Measurements from ENCODE around the gene PBX3.
"Not testable (repeated sequence)": the region's sequence is repeated elsewhere in the genome, so short reads cannot be mapped to it uniquely, and the experiment has no call there.

The PBX3 gene

DNA sequence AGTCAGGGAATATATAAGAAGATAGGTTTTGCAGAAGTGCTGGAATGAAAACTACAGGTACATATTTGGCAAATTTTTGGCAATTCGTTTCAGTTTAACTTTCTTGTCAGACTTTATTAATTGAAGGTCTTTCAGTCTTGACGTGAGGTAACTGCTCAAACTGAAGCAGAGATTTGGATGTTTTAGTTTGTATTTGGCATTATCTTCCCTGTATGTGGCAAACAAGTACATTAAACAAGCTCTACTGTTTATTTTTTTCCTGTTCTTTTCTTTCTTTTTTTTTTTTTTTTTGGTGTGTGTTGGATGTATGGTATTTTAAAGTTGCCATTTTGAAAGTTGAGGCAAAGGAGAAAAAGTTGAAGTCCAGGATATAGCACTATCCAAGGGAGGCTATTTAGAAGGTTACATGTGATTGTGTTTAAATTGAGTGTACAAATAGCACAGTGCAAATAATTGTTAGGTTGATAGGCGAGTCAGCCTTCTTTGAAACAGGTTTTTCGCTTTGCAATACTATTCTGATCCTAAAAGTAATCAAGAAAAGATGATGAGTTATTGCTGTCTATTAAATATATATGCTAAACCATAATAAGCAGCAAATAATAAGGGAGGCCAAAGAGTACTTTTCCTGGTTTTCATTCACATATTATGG lies 2.2 kb downstream of the PBX3 start:
- no peak for DNase-seq

DNA sequence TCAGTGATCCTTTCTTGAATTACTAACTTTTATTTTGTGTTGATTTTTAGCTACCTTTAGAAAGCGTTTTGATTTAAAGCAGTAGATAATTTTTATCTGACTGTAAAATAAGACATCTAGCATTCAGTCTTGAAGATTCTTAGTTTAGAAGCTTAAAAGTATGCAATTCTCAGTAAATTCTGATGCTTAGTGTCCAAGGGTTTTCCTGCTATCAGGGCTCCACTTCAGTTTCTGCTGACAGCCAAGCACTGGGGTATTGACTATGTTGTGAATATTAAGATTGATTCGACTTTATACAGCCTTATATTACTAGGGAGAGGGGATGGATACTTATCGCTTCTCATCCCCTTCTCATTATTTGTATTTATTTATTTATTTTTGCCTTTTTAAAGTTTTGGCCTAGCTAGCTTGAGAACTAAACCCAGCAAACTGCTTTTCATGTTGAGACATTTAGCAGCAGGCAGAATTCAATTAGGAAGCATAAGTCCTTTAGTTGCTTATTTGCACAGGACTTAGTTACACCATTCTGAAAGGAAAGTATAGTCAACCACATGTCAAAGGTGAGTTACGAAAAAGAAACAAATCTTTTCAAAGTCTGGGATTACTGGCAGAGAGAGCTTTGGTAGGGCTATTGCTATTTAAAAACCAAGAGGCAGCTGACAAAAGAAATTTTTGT lies 2.9 kb downstream of the PBX3 start:
- DNase-seq: no peak

DNA sequence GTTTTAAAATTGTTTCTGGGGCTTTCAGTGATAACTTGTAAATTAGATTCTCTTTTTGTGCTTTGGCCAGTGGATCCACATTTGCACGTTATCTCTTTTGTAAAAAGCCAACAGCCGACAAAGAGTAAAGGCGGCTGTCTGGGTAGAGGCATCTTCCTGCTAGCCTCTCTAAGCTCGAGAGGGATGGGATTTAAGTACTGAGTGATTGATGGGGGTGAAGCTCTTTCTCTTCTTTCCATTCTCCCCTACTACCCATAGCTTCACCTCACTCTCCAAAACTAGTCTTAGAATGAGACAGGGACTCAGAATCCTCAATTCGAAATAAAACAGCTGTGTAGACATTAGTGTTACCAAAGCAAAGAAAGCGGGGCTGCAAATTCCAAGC lies 3.4 kb downstream of the PBX3 start:
- DNase-seq: no peak

DNA sequence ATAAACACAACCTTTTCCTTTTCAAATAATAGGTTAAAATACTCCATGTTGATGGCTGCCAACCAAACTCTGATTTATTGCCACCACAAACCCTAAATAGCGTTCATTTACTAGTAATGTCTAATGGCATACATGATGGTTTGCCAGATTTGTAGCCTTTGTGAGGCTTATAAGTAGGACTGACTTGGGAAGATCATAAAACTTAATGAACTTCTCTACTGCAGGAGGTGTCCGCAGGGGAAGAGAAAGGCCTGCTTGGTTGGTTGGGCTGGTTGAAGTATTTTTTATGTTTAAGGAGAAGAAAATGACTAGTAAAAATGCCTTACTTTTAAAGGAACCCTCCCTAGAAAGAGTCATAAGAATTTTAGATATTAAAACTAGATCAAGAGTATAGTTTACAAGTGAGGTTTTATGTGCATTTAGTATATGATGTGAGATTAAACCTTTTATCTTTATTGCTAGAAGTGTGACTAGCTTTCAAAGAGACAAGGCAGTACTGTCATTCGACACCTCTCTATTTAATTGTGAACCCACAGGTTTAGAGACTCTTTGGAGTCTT lies 5.0 kb downstream of the PBX3 start:
- DNase-seq: no peak

DNA sequence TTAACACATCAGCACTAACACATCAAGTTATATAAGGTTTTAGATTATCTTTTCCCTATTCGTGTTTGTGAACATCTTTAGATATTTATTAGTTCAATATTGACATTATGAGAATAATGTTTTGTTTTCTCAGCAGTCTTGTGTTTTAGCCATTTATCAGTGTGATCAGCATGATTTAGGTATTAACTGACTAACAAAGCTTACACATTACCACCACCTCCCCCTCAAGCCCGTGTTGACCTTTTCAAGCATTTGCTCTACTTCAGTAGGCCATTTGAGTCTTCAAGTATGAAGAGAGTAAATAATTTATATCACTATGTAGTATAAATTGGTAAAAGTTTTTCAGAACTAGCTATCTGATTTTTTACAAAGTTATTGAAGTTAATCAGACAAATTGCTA lies 6.9 kb downstream of the PBX3 start:
- no peak for DNase-seq

DNA sequence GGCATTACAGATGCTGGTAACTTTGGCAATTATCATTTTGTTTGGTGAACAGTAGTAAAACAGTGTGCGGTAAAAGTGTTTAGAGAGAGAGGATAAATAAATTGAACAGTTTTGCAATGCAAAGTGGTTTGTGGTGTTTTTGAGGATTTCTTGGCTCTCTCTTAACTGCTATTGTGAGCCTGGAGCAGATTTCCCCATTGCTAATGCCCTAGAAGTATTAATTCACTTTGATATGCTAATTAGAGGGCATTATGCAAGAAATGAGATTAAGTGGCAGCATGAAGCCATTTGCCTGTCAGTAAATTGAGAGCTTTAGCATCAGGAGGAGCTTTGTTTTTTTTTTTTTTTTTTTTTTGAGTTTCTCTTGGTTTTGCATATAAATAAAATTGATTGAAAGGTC lies 8.2 kb downstream of the PBX3 start:
- DNase-seq: no peak

DNA sequence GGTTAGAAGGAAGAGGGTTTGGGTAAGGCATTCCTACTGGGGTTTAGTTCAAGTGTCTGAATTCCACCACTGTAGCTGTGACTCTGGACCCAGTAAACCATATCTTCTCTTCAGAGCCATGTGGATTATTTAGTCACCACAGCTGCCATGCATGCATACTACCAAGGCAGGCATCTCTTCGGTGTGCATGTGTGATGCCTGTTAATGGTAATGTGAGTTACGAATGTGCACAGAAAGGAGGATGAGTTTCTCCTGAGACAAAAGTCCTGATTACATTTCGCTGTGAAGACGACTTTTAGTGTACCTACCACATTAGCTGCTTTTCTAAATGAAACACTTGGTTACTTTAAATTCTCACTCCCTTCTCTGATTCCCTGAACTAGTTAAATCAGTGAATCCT lies 9.3 kb downstream of the PBX3 start:
- DNase-seq: no peak

DNA sequence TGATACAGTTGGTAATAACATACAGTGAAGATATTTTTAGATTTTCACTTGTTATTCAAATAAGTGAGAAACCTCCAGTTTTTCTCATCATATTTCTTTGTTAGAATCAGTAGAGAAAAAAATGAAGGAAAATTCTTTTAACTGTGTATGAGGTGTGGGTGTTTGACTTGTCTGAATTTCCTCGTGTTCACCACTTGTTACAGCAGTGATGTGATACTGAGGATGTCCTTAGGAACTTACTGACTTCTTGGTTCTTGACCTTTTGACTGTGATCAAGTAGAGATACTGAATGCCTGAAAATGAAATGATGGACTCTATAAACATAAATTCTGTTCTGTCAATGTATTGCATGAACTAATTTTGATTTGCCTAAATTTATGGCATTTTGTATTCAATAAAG lies 10.7 kb downstream of the PBX3 start:
- no peak for DNase-seq

DNA sequence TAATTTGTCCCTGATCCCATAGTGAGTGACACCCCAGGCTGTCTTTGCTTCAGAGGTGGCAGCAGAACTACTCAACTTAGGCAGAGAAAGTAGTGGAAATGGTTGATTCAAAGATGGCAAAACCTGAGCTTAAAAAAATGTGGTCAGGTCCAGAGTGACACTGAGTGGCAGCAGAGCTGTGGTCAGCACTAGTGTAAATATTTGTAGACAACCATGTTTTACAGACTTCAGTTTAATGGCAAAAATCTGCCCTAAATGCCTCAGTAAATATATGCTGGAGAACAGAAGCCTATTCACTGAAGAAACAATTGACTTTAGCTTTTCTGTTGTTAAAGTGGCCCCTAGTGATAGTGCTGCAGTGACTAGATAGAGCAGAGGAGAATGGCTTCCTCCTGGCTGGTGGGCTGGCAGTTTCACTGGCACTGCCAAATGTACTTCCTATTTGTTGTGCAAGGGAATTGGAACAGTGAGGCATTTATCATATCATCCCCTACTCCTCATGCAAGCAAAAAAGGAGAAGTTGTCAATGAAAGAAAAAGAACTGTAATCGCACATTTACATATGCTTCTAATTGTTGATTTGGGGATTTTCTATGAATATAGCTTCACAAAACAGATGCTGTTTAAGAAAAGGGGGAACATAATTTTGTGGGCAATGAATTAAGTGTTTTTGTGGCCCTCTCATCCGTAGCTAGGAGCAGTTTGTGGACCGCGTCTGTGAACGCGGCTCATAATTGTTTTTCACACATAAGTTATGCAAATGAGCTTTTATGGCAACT lies 12.0 kb downstream of the PBX3 start:
- DNase-seq: no peak

DNA sequence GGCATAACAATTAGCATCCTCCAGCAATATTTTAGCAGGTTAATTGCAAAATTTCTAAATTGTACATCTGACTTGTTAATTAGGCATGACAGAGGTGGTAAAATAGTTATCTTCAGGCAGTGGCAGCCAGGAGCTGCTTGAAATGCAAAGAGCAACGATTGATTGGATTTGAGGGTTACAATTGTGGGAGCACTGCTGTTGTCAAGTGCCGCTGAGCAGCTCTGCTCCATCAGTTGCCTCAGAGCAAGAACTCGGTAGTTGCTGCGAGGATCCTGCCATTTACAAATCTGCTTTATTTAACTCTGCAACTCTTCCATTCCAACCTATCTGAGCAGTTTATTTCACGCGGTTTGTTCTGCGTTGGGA lies 12.6 kb downstream of the PBX3 start:
- DNase-seq: no peak

DNA sequence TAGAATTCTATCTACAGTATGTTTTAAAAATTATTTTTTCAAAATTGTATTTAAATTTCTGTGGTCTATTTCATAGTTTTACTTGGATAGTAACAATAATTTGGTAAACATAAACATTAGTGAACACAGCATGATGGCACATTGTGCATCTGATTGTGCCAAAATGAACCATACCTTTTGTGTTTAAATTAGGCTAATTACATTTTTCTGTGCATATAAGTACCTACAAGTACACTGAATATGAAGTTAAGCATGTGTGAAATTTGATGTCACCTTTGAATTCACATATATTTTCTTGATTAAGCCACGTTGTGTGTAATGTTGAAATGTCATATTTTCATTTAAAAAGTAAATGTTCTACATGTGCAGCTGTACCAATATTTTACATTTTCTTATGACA lies 13.4 kb downstream of the PBX3 start:
- DNase-seq: no peak

DNA sequence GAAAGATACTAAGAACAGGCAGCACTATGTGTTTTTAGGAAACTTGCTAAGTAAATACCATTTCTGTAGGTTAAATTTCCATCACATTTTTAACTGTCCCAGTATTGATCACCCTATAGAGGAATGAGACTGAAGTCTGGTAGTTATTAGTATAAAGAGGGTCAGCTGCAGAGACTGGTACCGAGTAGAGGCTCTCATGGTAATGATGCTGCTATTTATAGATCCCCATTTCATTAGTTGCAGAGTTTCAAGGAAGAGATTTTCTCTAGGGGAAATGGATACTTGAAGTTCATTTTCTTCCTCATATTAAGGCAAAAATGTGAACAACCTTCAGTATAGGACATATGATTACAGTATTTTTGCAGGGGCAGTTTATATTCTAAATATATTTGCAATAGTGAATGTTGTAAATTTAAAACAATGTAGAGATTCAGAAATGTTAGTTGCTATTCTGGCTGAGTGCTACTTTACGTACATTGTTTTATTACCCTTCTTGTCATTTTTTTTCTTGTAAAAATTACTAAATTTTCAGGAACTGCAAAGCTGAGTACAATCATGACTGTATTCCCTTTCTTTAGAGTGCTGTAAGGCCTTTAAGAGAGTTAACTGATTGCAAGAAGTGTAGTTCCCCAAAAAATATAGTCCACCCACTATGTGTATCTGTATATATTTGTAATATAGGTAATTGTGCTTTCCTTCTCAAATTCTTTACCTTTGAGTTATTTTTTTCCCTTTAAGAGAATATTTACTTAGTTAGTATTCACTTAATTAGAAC lies 14.7 kb downstream of the PBX3 start:
- DNase-seq: no peak

DNA sequence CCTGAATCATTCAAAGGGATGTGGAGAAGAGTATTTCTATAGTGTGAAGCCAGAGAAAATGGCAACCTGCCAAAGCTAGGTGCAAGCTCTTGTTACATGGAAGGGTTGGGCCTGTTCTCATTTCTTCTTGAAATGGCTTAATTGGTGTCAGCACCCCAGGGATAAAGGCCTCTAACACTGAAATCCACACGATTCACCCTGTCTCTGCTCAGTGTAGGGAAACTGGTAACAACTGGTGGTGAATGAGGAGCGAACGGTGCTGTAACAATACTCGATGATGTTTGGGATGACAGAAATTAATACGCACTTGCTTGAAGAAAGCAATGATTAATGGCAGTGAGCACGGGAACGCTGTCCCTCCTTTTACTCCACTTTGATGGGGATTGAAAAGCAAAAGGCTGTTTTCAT lies 16.2 kb downstream of the PBX3 start:
- no peak for DNase-seq

DNA sequence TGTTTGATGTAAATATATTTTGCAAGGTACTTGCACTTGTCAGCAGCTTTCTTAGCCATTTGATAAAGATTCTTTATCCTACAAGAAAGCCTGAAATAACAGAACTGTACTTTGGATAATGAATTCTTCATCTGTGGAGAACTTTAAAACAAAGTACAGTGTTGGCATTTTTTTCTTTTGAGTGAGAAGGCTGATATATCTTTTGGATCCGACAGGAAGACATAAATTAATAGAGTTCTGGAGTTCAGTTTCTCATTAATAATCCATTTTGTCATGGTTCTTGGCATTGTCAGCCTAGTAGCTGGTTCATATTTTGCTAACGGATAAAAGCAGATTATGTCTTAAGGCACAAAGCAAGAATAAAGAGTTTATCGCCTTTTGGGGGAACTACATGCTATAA lies 17.0 kb downstream of the PBX3 start:
- DNase-seq: no peak

DNA sequence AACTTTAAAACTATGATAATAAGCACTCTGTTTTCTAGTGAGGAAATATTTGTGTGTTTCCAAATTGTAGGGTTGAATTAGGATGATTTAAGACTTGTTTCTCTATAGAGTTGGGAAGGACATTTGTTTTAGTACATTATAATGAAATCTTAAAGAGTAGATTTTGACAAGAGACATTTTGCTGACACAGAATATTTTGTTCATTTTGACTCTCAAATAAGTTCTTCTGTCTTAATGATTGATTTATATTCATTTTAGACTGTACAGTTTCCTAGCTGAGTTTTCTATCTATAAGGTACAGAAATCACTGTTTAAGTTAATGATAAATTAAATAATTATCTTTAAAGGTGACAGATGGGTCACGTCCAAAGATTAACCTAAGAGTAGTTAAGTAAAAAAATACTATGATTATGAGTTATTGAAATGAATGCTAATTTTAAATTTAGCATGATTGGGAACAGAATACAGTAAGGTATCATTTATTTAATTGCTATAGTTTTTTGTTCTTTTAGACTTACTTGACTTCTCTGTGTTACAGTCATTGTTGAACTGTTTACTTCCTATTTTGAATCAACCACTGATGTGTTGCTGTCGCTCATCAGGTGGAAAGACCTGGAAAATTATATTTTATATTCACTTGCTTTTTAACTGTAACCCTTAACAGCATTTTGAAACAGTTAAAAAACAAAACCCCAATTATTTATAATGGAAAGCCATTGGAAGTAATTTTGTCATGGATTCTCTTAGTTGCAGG lies 19.5 kb downstream of the PBX3 start:
- DNase-seq: no peak

DNA sequence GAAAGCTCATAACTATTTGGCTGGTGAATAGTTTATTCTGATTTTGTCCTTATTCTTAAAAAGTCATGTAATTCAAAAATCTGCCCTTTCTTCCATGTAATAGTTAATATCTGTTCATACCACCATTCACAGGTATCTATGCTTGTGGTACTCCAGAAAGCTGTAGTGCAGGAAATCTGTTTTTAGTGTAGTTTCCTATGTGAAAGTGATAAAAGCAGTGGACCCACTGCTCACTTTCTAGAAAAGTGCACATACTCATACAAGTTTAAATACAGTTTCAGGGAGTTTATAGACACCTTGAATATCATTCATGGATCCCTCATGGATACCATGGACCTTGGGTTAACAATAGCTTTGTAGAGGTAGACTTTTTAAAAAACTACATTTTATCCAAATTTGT lies 20.2 kb downstream of the PBX3 start:
- DNase-seq: no peak

DNA sequence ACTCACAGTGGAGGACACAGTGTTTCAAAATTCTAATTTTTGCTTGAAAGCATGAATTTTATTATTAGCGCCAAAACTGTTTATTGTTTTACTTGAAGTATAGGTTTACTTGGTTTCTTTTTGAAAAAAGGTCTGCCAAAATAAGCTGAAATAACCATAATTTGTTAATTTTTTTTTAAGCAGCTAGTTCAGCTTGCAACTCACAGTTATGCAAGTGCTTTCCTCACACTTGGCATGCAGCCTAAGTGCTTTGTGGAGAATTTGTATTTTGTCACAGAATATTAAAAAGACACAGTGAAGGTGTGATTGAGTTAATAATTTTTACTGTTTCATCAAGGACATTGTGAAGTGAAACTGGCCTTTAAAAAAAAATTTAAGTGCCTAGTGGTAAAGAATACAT lies 21.6 kb downstream of the PBX3 start:
- DNase-seq: no peak

DNA sequence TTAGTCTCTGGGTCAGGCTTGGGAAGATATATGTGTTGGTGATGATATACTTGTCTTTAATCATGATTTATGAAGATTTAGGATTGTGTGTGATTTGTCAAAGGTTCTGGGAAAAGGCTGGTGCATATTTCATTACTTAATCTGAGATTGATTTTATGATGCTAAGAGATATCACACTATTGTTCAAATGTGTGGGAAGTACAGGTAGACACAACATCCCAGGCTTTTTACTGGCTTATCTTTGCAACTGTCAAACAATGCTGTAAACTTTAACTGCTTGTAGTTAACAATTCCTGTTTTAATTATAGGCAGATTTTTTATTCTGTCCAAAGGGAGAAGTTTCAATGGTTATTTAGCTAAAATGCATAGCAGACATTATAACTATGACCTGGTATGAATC lies 23.9 kb downstream of the PBX3 start:
- DNase-seq: no peak

DNA sequence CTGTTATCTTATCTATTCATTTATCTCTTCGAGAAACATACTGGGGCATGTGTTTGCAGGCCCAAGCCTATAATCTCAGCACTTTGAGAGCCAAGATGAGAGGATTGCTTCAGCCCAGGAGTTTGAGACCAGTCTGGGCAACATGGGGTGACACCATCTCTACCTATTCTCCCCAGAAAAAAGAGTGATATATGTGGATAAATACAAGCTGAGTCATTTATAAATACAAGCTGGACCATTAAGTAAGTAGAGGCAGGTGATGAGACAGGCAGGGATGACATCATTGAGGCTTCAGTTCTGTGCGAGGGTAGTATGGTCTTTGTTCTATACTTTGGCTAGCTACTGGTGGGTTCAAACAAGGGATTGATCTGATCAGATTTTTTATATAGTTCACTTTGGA lies 25.6 kb downstream of the PBX3 start:
- DNase-seq: no peak

DNA sequence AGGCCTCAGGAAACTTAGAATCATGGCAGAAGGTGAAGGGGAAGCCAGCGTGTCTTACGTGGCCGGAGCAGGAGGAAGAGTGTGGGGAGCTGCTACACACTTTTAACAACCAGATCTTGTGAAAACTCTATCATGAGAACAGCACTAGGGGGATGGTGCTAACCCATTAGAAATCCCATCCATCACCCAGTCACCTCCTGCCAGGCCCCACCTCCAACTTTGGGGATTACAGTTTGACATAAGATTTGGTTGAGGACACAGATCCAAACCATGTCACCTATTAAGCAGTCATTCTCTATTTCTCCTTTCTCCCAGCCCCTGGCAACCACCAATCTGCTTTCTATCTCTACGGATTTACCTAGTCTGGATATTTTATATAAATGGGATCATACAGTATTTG lies 26.9 kb downstream of the PBX3 start:
- no peak for DNase-seq

DNA sequence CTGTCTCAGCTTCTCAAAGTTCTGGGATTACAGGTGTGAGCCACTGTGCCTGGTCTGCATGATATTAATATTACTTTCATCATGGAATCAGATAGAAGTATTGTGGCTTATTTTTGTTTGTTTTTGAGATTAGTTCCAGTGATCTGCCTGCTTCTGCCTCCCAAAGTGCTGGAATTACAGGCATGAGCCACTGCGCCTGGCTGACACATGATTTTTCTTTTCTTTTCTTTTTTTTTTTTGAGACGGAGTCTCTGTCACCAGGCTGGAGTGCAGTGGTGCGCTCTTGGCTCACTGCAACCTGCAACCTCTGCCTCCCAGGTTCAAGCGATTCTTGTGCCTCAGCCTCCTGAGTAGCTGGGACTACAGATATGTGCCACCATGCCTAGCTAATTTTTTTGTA lies 29.6 kb downstream of the PBX3 start:
- DNase-seq: not testable (repeated sequence)

DNA sequence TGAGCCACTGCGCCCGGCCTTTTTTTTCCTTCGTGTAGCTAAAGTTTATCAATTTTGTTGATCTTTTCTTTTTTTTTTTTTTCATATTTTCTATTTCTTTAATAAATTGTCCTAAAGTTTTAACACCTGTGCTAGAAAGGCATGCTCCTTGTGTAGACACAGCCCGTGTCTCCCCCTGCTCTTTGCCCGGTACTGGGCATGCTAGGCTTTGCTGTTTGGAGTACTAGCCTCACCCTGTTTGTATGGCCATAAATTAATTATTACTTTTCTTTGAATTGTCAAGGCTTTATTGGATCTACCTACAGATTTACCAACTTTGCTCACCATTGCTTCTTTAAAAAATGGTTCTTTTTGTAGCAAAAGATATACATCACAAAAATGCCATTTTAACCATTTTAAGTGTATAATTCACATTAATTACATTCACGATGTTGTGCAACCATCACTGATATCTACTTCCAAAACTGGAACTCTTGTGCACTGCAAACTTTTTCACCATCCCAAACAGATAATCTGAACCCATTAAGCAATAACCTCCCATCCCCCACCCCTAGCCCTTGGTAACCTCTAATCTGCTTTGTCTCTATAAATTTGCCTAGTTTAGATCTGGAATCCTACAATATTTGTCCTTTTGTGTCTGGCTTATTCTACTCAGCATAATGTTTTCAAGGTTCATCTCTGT lies 31.5 kb downstream of the PBX3 start:
- DNase-seq: not testable (repeated sequence)
